BE2C (cell line): ENCODE measurements around the gene MED6. TPM values are rescaled to one million over a fixed set of nuclear protein-coding genes. Genes with fewer than 3 reads are reported as not detected.

ENCODE experiments used
- DNase-seq: peaks from one replicate; pipeline ENCODE4 v3.0.0-alpha.2; 2020
- H3K27me3 ChIP-seq: fragments of 250-450 bp; sonication (Bioruptor Pico); 2 replicates; pipeline ENCODE4 v1.5.1; 2020; ENCODE audit warnings: mild to moderate bottlenecking
- H3K36me3 ChIP-seq: fragments of 250-450 bp; sonication (Bioruptor Pico); 2 replicates; pipeline ENCODE4 v1.5.1; 2020; ENCODE audit warnings: mild to moderate bottlenecking
- H3K4me1 ChIP-seq: fragments of 250-450 bp; sonication (Bioruptor Pico); 2 replicates; pipeline ENCODE4 v1.5.1; 2020
- H3K4me3 ChIP-seq: 2 replicates; pipeline ENCODE4 v1.5.1; 2011; ENCODE audit warnings: low read depth, low read length
- H3K9me3 ChIP-seq: fragments of 250-450 bp; sonication (Bioruptor Pico); 2 replicates; pipeline ENCODE4 v1.5.1; 2020
- polyA plus RNA-seq: library from polyadenylated mRNA; unstranded; fragments of >200 nt; gene quantifications from one replicate; pipeline ENCODE4 v1.2.1, GENCODE V29; 2012; ENCODE audit warnings: low read depth, missing spikeins; ENCODE audit not compliant: insufficient read length, insufficient read depth
- TF ChIP-seq, protein P1 (sequence below): IDR thresholded peaks from 2 replicates; pipeline ENCODE4 v1.5.1; 2012; ENCODE audit warnings: mild to moderate bottlenecking, low read depth, low read length

The MED6 gene, protein sequence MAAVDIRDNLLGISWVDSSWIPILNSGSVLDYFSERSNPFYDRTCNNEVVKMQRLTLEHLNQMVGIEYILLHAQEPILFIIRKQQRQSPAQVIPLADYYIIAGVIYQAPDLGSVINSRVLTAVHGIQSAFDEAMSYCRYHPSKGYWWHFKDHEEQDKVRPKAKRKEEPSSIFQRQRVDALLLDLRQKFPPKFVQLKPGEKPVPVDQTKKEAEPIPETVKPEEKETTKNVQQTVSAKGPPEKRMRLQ
- polyA plus RNA-seq: 35.3 TPM

DNA sequence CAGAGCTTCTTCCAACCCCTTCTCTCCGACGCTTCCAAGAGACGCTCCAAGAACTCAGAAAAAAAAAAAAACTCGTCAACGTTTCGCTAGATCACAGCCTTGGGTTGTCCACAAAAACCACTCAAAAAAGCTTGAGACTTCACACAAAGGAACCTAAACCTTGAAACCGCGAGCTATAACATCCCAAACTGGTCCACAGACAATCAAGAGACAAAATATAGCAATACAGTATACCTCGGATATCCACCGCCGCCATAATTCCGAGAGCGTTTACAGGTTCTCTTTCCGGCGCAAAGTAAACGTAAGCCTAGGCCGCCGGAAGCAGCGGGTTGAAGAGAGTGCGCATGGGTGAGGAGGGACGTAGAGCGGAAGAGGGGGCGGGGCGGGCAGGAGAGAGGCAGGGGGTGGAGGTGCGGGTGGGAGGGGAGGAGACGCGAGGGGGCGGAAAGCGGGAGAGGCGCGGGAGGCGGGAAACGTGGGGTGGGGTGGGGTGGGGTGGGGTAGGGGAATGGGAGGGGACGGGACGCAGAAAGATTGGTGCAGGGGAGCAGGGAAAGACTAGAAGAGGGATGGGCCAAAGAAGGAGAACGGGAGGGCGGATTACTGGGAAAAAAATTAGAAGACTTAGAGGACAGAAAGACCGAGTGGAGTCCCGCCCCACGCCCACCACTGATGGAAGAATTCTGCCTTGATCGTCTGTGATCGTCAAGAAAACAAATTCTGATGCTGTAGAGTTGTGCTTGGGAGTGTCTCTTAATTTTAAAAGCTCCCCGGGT lies at the start of gene MED6:
Gene MED6, minus strand, starts transcription at position 274 of the 776 bp plus-strand sequence. Its CDS starts 18 bp downstream, at position 256.
- Histone ChIP-seq H3K36me3 (peaks cover 9% of the 10 kb centered on the region), H3K9me3 (no peaks in the 10 kb centered on the region), H3K27me3 (no peaks in the 10 kb centered on the region; the same call in 1 of the 2 replicates), H3K4me3 (peak within 1 kb of the TSS; percentile 77), H3K4me1 (no peaks in the 10 kb centered on the region)
- peak; percentile 96 for DNase-seq
- TF ChIP-seq, protein P1, sequence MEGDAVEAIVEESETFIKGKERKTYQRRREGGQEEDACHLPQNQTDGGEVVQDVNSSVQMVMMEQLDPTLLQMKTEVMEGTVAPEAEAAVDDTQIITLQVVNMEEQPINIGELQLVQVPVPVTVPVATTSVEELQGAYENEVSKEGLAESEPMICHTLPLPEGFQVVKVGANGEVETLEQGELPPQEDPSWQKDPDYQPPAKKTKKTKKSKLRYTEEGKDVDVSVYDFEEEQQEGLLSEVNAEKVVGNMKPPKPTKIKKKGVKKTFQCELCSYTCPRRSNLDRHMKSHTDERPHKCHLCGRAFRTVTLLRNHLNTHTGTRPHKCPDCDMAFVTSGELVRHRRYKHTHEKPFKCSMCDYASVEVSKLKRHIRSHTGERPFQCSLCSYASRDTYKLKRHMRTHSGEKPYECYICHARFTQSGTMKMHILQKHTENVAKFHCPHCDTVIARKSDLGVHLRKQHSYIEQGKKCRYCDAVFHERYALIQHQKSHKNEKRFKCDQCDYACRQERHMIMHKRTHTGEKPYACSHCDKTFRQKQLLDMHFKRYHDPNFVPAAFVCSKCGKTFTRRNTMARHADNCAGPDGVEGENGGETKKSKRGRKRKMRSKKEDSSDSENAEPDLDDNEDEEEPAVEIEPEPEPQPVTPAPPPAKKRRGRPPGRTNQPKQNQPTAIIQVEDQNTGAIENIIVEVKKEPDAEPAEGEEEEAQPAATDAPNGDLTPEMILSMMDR: no peak

DNA sequence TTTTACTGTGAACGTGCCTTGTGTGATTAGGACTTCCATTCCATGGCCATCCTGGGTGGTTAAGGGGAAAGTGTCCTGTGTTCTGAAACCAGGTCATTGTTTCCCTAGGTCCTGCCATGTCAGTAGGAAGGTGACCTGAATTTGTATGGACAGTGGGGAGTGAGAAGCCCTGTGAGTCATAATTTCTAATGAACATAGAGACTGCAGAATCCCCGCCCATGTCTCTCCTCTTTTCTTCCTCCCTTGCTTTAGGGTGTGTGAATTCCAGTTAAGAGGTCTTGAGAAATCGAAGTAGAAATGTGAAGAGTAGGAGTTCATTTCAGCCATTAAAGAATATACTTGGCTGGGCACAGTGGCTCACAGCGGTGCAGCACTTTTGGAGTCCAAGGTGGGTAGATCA lies 49.3 kb upstream of the MED6 start:
- H3K27me3 ChIP-seq: peaks cover 11% of the 10 kb centered on the region
- H3K4me3 ChIP-seq: no peak overlapping the region
- H3K9me3 ChIP-seq: no peaks in the 10 kb centered on the region
- H3K4me1 ChIP-seq: no peaks in the 10 kb centered on the region
- TF ChIP-seq, protein P1: no peak
- H3K36me3 ChIP-seq: no peaks in the 10 kb centered on the region
- DNase-seq: no peak

DNA sequence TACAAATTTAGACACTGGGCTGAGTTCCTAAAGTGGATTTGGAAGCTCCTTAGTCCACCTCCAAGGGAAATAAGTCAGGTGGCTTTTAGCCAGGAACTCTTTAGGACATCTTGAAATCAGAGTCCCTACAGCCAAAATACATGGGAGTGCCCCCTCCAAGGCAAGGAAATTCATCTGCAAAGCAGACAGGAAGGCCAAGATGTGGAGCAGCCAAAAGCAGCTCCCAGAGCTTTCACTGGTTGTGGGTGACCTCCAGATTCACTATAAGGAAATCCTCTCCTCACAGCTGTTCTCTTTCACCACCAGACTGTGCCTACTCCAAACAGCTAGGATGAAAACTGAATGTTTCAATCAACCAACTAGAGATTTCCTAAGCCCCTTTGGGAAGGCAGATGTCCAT lies 47.9 kb upstream of the MED6 start:
- H3K4me1 ChIP-seq: no peaks in the 10 kb centered on the region
- DNase-seq: no peak
- TF ChIP-seq, protein P1: no peak
- peaks cover 25% of the 10 kb centered on the region for H3K27me3 ChIP-seq
- H3K36me3 ChIP-seq: no peaks in the 10 kb centered on the region
- no peak overlapping the region for H3K4me3 ChIP-seq
- no peaks in the 10 kb centered on the region for H3K9me3 ChIP-seq

DNA sequence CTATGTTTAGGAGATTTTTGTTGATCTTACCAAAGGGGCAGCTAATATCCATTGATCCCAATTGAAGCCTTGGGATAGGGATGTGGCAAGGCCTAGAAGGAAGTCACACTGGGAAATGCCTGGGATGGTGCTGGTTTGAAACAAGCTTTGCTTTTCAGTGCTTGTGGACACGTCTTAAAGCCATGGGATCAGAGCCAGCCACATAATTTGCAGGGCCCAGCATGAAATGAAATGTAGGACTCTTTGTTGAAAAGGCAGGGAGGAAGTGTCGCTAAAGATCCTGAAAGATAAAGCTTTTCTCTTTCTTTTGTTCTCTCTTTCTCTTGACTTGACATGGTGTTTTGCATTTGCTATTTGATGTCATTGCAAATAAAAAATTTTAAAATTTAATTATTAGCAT lies 46.2 kb upstream of the MED6 start:
- no peaks in the 10 kb centered on the region for H3K4me1 ChIP-seq
- no peaks in the 10 kb centered on the region for H3K9me3 ChIP-seq
- TF ChIP-seq, protein P1: no peak
- no peaks in the 10 kb centered on the region for H3K36me3 ChIP-seq
- no peak overlapping the region for H3K4me3 ChIP-seq
- peaks cover 41% of the 10 kb centered on the region for H3K27me3 ChIP-seq
- no peak for DNase-seq

DNA sequence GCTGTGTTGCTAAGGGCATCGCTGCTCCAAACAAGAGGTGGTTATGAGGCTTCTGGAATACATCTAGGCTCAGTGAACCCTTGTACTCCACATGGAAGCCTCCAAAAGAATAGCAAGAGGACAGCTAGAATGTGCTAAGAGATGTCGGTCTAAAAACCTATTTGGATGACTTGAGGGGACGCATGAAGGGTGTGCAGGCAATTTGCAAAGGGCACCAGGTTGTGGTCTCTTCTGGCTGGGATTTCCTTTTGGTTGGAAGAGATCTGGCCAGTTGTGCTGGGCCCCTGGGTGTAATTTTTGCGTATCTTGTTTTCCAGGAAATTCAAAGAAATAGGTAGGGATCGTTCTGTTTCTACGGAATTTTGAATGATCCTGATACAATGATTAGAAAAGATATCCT lies 45.4 kb upstream of the MED6 start:
- no peaks in the 10 kb centered on the region for H3K4me1 ChIP-seq
- peaks cover 49% of the 10 kb centered on the region for H3K27me3 ChIP-seq
- H3K4me3 ChIP-seq: no peak overlapping the region
- no peaks in the 10 kb centered on the region for H3K9me3 ChIP-seq
- TF ChIP-seq, protein P1: no peak
- no peak for DNase-seq
- no peaks in the 10 kb centered on the region for H3K36me3 ChIP-seq

DNA sequence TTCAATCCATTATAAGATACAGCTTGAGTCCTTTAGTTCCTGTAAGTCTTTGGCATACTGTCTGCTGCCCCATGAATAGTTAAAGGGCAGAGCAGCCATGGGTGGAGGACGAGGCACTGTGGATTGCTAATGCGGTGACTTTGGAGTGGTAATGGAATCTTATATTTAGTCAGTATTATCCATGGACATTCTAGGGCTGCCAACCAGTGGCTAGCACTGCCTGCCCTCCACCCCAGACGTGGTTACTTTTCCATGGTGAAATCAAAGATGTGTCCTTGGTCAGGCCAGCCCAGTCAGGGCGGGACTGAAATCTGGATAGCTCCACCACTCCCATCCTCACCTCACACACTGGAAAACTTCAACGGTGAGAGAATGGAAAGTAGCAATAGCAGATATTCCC lies 43.5 kb upstream of the MED6 start:
- Histone ChIP-seq H3K27me3 (peaks cover 64% of the 10 kb centered on the region), H3K4me1 (no peaks in the 10 kb centered on the region), H3K4me3 (no peak overlapping the region), H3K9me3 (no peaks in the 10 kb centered on the region), H3K36me3 (no peaks in the 10 kb centered on the region)
- no peak for DNase-seq
- TF ChIP-seq, protein P1: no peak
